K562 (cell line): ENCODE measurements around the gene METTL8. TPM values are rescaled to one million over a fixed set of nuclear protein-coding genes. Genes with fewer than 3 reads are reported as not detected.

Experiments
- NCOA4 ChIP-seq: fragments of 450-650 bp; IDR thresholded peaks from 2 replicates; pipeline ENCODE4 v1.6.1; 2018; ENCODE audit warnings: mild to moderate bottlenecking; ENCODE audit not compliant: partially characterized antibody
- PRPF4 ChIP-seq: fragments of 200-400 bp; formaldehyde crosslinking; IDR thresholded peaks from one replicate; pipeline ENCODE4 v1.6.1; 2017; ENCODE audit warnings: low read length, low read depth, mild to moderate bottlenecking; ENCODE audit not compliant: insufficient read depth, poor library complexity, severe bottlenecking
- RFX7 ChIP-seq: fragments of 250-450 bp; sonication (Bioruptor Pico); IDR thresholded peaks from 2 replicates; pipeline ENCODE4 v1.5.1; 2021; ENCODE audit warnings: mild to moderate bottlenecking
- SREBF1 ChIP-seq: fragments of 150-350 bp; IDR thresholded peaks from 2 replicates; pipeline ENCODE4 v1.6.1; 2014; ENCODE audit warnings: antibody characterized with exemption, low read depth, low read length, borderline replicate concordance
- TEAD2 ChIP-seq: fragments of 450-650 bp; IDR thresholded peaks from 2 replicates; pipeline ENCODE4 v1.6.1; 2016; ENCODE audit warnings: missing genetic modification characterization, control low read depth, missing compliant biosample characterization
- ZC3H8 ChIP-seq: fragments of 450-650 bp; IDR thresholded peaks from 2 replicates; pipeline ENCODE4 v1.6.1; 2017
- ZNF165 ChIP-seq: fragments of 250-450 bp; sonication (Bioruptor Pico); IDR thresholded peaks from 2 replicates; pipeline ENCODE4 v1.4.0; 2020; ENCODE audit warnings: borderline replicate concordance
- polyA plus RNA-seq, 8 experiments: library from polyadenylated mRNA; depleted of rRNA in 4 of 8; stranded (reverse) in 5 of 8; unstranded in 3 of 8; fragments of >200 nt; fragmentation: Nextera tagmentation in 2 of 8; fragmentation: Illumina TruSeq in 1 of 8; extraction: Ambion mirVana in 2 of 8; extraction: Trizol in 1 of 8; gene quantifications; 2 replicates each; pipeline versions ENCODE4 v1.2.1 to v1.2.3, GENCODE V29; 2011 to 2014; ENCODE audit warnings: inconsistent platforms in 1 of 8, missing spikeins in 1 of 8
- total RNA-seq, 7 experiments: library from RNA; depleted of rRNA in 6 of 7; stranded (reverse); fragments of >200 nt in 6 of 7; fragmentation: Illumina TruSeq in 2 of 7; extraction: Trizol in 2 of 7; gene quantifications; 2 replicates each; pipeline versions ENCODE4 v1.2.1 to v1.2.3, GENCODE V29; 2011 to 2021; ENCODE audit warnings: low replicate concordance in 1 of 7
- TF ChIP-seq, protein P1 (sequence below): sonication (generic); formaldehyde crosslinking; IDR thresholded peaks from 2 replicates; pipeline ENCODE4 v1.8.0; 2023; ENCODE audit warnings: mild to moderate bottlenecking, missing genetic modification reagents
- TF ChIP-seq, protein P2 (sequence below): sonication (generic); formaldehyde crosslinking; IDR thresholded peaks from 2 replicates; pipeline ENCODE4 v1.8.0; 2022; ENCODE audit warnings: mild to moderate bottlenecking, low read depth, missing genetic modification reagents
- TF ChIP-seq, protein P3 (sequence below): fragments of 450-650 bp; formaldehyde crosslinking; IDR thresholded peaks from 2 replicates; pipeline ENCODE4 v1.4.0; 2022; ENCODE audit warnings: missing genetic modification characterization
- TF ChIP-seq, protein P4 (sequence below): fragments of 450-650 bp; formaldehyde crosslinking; IDR thresholded peaks from 2 replicates; pipeline ENCODE4 v1.4.0; 2020; ENCODE audit warnings: mild to moderate bottlenecking, moderate library complexity
- TF ChIP-seq, protein P5 (sequence below): fragments of 450-650 bp; formaldehyde crosslinking; IDR thresholded peaks from 2 replicates; pipeline ENCODE4 v1.4.0; 2022; ENCODE audit warnings: missing genetic modification characterization
- TF ChIP-seq, protein P6 (sequence below): IDR thresholded peaks from 2 replicates; pipeline ENCODE4 v1.6.1; 2014; ENCODE audit warnings: antibody characterized with exemption

METTL8 gene
- total and polyA plus RNA-seq, 9 of the 15 experiments (the other 6 are each of a cell fraction or from before 2014, with no cell fraction given), result 12.9 to 52.6 (median 33.7) TPM

DNA sequence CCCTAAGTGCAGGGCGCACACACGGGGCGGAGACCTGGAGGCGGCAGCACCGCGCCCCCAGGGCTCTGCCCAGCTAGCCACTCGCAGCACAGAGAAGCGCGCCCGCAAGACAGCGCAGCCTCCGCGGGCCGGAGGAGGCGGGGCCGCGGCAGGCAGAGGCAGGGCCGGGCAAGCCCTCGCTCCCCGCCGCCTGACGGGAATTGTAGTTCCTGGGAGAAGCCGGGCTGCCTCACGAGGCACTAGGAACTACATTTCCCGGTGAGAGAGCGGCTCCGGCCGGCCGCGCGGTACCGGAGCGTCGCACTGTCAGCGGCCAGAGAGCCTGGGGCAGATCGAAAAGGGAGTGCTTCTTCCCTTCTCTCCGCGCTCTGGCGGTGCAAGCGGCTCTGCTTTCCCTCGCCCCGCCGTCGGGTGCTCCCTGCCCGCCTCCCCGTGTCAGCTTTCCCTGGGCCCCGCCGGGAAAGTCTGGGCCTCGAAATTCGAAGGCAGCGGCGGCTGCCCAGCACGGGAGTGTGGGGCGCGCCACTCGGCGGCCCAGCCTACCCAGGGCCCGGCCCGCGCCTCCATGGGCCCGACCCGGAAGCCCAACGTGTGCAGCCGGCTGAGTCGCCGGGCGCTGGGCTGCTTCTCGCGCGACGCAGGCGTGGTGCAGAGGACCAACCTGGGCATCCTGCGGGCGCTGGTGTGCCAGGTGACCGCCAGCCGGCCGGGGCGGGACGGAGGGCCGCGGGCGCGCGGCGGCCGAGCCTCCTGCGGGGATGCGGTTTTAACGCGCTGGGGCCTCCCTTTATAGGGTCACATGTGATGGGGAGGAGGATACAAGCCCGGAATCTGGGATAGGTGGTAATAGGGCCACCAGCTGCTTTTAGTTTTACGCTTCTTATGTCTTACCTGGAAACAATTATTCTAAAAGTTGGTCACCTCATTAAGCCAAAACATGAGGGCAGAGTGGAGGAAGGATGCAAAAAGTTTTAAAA is 511 bp upstream of the METTL8 start, which contains the start of gene DCAF17 (continued):
- TF ChIP-seq, protein P1, sequence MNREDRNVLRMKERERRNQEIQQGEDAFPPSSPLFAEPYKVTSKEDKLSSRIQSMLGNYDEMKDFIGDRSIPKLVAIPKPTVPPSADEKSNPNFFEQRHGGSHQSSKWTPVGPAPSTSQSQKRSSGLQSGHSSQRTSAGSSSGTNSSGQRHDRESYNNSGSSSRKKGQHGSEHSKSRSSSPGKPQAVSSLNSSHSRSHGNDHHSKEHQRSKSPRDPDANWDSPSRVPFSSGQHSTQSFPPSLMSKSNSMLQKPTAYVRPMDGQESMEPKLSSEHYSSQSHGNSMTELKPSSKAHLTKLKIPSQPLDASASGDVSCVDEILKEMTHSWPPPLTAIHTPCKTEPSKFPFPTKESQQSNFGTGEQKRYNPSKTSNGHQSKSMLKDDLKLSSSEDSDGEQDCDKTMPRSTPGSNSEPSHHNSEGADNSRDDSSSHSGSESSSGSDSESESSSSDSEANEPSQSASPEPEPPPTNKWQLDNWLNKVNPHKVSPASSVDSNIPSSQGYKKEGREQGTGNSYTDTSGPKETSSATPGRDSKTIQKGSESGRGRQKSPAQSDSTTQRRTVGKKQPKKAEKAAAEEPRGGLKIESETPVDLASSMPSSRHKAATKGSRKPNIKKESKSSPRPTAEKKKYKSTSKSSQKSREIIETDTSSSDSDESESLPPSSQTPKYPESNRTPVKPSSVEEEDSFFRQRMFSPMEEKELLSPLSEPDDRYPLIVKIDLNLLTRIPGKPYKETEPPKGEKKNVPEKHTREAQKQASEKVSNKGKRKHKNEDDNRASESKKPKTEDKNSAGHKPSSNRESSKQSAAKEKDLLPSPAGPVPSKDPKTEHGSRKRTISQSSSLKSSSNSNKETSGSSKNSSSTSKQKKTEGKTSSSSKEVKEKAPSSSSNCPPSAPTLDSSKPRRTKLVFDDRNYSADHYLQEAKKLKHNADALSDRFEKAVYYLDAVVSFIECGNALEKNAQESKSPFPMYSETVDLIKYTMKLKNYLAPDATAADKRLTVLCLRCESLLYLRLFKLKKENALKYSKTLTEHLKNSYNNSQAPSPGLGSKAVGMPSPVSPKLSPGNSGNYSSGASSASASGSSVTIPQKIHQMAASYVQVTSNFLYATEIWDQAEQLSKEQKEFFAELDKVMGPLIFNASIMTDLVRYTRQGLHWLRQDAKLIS (CRISPR knock-in tag), result peak; percentile 82
- no peak for TF ChIP-seq RFX7 (CRISPR knock-in tag)
- TF ChIP-seq, protein P2, sequence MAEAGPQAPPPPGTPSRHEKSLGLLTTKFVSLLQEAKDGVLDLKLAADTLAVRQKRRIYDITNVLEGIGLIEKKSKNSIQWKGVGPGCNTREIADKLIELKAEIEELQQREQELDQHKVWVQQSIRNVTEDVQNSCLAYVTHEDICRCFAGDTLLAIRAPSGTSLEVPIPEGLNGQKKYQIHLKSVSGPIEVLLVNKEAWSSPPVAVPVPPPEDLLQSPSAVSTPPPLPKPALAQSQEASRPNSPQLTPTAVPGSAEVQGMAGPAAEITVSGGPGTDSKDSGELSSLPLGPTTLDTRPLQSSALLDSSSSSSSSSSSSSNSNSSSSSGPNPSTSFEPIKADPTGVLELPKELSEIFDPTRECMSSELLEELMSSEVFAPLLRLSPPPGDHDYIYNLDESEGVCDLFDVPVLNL (CRISPR knock-in tag), result 0 out of 2 replicates have a peak, but pooled peaks have one; percentile 62
- TF ChIP-seq NCOA4, result no peak
- TF ChIP-seq, protein P3, sequence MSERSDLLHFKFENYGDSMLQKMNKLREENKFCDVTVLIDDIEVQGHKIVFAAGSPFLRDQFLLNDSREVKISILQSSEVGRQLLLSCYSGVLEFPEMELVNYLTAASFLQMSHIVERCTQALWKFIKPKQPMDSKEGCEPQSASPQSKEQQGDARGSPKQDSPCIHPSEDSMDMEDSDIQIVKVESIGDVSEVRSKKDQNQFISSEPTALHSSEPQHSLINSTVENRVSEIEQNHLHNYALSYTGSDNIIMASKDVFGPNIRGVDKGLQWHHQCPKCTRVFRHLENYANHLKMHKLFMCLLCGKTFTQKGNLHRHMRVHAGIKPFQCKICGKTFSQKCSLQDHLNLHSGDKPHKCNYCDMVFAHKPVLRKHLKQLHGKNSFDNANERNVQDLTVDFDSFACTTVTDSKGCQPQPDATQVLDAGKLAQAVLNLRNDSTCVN (CRISPR knock-in tag), result 0 out of 2 replicates have a peak, but pooled peaks have one; percentile 49
- TF ChIP-seq, protein P4, sequence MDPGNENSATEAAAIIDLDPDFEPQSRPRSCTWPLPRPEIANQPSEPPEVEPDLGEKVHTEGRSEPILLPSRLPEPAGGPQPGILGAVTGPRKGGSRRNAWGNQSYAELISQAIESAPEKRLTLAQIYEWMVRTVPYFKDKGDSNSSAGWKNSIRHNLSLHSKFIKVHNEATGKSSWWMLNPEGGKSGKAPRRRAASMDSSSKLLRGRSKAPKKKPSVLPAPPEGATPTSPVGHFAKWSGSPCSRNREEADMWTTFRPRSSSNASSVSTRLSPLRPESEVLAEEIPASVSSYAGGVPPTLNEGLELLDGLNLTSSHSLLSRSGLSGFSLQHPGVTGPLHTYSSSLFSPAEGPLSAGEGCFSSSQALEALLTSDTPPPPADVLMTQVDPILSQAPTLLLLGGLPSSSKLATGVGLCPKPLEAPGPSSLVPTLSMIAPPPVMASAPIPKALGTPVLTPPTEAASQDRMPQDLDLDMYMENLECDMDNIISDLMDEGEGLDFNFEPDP (CRISPR knock-in tag), result no peak
- peak; percentile 65; the same call in 1 of the 2 replicates for TF ChIP-seq ZNF165 (CRISPR knock-in tag)
- peak; percentile 49 for TF ChIP-seq PRPF4
- peak; percentile 80; the same call in 1 of the 2 replicates for TF ChIP-seq SREBF1
- TF ChIP-seq, protein P5, sequence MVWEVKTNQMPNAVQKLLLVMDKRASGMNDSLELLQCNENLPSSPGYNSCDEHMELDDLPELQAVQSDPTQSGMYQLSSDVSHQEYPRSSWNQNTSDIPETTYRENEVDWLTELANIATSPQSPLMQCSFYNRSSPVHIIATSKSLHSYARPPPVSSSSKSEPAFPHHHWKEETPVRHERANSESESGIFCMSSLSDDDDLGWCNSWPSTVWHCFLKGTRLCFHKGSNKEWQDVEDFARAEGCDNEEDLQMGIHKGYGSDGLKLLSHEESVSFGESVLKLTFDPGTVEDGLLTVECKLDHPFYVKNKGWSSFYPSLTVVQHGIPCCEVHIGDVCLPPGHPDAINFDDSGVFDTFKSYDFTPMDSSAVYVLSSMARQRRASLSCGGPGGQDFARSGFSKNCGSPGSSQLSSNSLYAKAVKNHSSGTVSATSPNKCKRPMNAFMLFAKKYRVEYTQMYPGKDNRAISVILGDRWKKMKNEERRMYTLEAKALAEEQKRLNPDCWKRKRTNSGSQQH, result 0 out of 2 replicates have a peak, but pooled peaks have one; percentile 83
- TF ChIP-seq, protein P6, sequence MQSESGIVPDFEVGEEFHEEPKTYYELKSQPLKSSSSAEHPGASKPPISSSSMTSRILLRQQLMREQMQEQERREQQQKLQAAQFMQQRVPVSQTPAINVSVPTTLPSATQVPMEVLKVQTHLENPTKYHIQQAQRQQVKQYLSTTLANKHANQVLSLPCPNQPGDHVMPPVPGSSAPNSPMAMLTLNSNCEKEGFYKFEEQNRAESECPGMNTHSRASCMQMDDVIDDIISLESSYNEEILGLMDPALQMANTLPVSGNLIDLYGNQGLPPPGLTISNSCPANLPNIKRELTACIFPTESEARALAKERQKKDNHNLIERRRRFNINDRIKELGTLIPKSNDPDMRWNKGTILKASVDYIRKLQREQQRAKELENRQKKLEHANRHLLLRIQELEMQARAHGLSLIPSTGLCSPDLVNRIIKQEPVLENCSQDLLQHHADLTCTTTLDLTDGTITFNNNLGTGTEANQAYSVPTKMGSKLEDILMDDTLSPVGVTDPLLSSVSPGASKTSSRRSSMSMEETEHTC, result peak; percentile 34; the same call in 1 of the 2 replicates
- TF ChIP-seq ZC3H8, result no peak
- TF ChIP-seq TEAD2 (tag), result no peak
